Testis (tissue), 3 donors: ENCODE measurements around the gene MYEOV. TPM values are rescaled to one million over a fixed set of nuclear protein-coding genes. Genes with fewer than 3 reads are reported as not detected.

Source experiments
- DNase-seq: peaks from one replicate; pipeline ENCODE4 v3.0.0-alpha.2; 2019
- H3K27ac ChIP-seq, 2 donors: fragments of 200-600 bp; sonication (generic); one replicate each; pipeline ENCODE4 v1.5.1; 2019
- H3K27me3 ChIP-seq: fragments of 200-600 bp; sonication (generic); one replicate; pipeline ENCODE4 v1.5.1; 2019
- H3K36me3 ChIP-seq: fragments of 200-600 bp; sonication (generic); one replicate; pipeline ENCODE4 v1.5.1; 2017; ENCODE audit warnings: low read depth; ENCODE audit errors: missing control alignments
- H3K4me1 ChIP-seq: fragments of 200-600 bp; sonication (generic); one replicate; pipeline ENCODE4 v1.5.1; 2019
- H3K4me3 ChIP-seq, 2 donors: fragments of 200-600 bp; sonication (generic); one replicate each; pipeline ENCODE4 v1.5.1; 2017 to 2019
- H3K9me3 ChIP-seq: fragments of 200-600 bp; sonication (generic); one replicate; pipeline ENCODE4 v1.5.1; 2017
- POLR2A ChIP-seq: fragments of 450-650 bp; IDR thresholded peaks from one replicate; pipeline ENCODE4 v1.6.1; 2017; ENCODE audit warnings: antibody characterized with exemption, mild to moderate bottlenecking, moderate library complexity
- WGBS, 2 donors: methylation state at CpG; one replicate each; pipeline ENCODE4 v1.1.5; 2018; 5-methylcytosine and 5-hydroxymethylcytosine counted together
- intact Hi-C: fragments of 100-400 bp; cut with DNase I; formaldehyde crosslinking; loops from one replicate; pipeline ENCODE4 v1.15.1; 2023; ENCODE audit warnings: low total_unique reads
- polyA plus RNA-seq: library from polyadenylated mRNA; stranded (reverse); fragments of 350-450 nt; fragmentation: Illumina TruSeq; extraction: RNeasy Lipid Tissue Mini Kit (QIAGEN cat#74804); gene quantifications from one replicate; pipeline ENCODE4 v1.2.3, GENCODE V29; 2014; ENCODE audit warnings: low read depth, low replicate concordance; ENCODE audit not compliant: insufficient read depth
- total RNA-seq, 2 donors: library from RNA; depleted of rRNA; stranded (reverse); fragments of >200 nt; gene quantifications; one replicate each; pipeline ENCODE4 v1.2.3, GENCODE V29; 2016
- TF ChIP-seq, protein P1 (sequence below), 3 experiments: fragments of 450-650 bp in 2 of 3; fragments of 200-600 bp in 1 of 3; sonication (generic) in 1 of 3; IDR thresholded peaks; one replicate each; pipeline ENCODE4 v1.5.1; 2016 to 2019; ENCODE audit warnings: antibody characterized with exemption in 3 of 3, mild to moderate bottlenecking in 2 of 3, moderate library complexity in 1 of 3

The MYEOV gene
- total and polyA plus RNA-seq, 3 donors from 2014 or later = 0.43 to 1.1 (median 1.1) TPM

DNA sequence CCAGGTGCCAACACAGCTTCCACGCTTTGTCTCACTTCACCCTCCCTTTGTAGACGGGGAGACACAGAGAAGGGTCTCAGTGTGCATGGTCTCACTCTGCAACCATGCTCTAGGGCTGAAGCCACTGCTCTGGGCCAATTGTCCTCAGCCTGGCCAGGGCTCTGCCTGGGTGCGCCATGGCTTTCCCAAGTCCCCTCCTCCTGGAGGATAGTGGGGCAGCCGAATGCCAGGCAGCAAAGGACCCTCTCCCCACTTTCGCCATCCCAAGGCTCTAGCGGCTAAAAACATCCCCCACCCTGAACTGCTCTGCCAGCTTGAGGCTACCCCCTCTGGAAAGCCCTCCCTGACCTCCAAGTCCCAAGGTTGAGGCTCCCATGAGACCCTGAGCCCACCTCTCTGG lies 20.4 kb upstream of the MYEOV start:
- 94 to 96% methylated on average over 4 to 6 of the region's 6 CpGs for WGBS, 2 donors
- DNase-seq = no peak
- no peak for TF ChIP-seq POLR2A
- TF ChIP-seq, protein P1, sequence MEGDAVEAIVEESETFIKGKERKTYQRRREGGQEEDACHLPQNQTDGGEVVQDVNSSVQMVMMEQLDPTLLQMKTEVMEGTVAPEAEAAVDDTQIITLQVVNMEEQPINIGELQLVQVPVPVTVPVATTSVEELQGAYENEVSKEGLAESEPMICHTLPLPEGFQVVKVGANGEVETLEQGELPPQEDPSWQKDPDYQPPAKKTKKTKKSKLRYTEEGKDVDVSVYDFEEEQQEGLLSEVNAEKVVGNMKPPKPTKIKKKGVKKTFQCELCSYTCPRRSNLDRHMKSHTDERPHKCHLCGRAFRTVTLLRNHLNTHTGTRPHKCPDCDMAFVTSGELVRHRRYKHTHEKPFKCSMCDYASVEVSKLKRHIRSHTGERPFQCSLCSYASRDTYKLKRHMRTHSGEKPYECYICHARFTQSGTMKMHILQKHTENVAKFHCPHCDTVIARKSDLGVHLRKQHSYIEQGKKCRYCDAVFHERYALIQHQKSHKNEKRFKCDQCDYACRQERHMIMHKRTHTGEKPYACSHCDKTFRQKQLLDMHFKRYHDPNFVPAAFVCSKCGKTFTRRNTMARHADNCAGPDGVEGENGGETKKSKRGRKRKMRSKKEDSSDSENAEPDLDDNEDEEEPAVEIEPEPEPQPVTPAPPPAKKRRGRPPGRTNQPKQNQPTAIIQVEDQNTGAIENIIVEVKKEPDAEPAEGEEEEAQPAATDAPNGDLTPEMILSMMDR (IDR thresholded peaks at IDR 0.05) = no peak
- H3K4me3 ChIP-seq = no peak overlapping the region
- peaks cover 9% of the 10 kb centered on the region for H3K4me1 ChIP-seq
- intact Hi-C loops = no loop called here
- no peaks in the 10 kb centered on the region for H3K27me3 ChIP-seq
- H3K36me3 ChIP-seq = no peaks in the 10 kb centered on the region
- H3K27ac ChIP-seq = no peak overlapping the region
- H3K9me3 ChIP-seq = no peaks in the 10 kb centered on the region

- H3K4me1 ChIP-seq = peaks cover 9% of the 10 kb centered on the region
- H3K36me3 ChIP-seq = no peaks in the 10 kb centered on the region
- no peaks in the 10 kb centered on the region for H3K9me3 ChIP-seq
- 64 to 75% methylated on average over 8 of the region's 8 CpGs for WGBS, 2 donors
- TF ChIP-seq POLR2A = no peak
- TF ChIP-seq, protein P1 (IDR thresholded peaks at IDR 0.05) = no peak
- H3K4me3 ChIP-seq = no peak overlapping the region
- no peaks in the 10 kb centered on the region for H3K27me3 ChIP-seq
- intact Hi-C loops = no loop called here
- H3K27ac ChIP-seq = no peak overlapping the region
- no peak for DNase-seq
These were observed 19.4 kb upstream of the MYEOV start for GRCh38 chr11:69274531-69275016.

DNA sequence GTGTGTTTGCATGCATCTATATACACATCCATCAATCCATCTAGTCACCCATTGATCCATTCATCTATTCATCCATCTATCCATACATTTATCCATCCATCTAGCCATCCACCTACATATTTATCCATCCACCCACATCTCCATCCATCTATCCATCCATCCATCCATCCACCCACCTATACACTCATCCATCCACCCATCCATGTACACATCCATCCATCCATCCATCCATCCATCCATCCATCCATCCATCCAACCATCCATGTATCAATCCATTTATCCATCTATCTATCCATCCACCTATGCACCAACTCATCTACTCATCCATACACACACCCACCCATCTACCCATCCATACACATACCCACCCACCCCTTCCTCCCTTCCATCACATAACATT lies 18.8 kb upstream of the MYEOV start:
- H3K9me3 ChIP-seq = no peaks in the 10 kb centered on the region
- H3K27ac ChIP-seq = no peak overlapping the region
- TF ChIP-seq, protein P1 (IDR thresholded peaks at IDR 0.05) = no peak
- TF ChIP-seq POLR2A = no peak
- no peak overlapping the region for H3K4me3 ChIP-seq
- peaks cover 9% of the 10 kb centered on the region for H3K4me1 ChIP-seq
- H3K36me3 ChIP-seq = no peaks in the 10 kb centered on the region
- intact Hi-C loops = no loop called here
- DNase-seq = no peak
- no peaks in the 10 kb centered on the region for H3K27me3 ChIP-seq

GRCh38 chr11:69276165-69276564 lies 17.8 kb upstream of the MYEOV start:
- Histone ChIP-seq H3K4me3 (no peak overlapping the region), H3K27me3 (no peaks in the 10 kb centered on the region), H3K9me3 (no peaks in the 10 kb centered on the region), H3K4me1 (peaks cover 12% of the 10 kb centered on the region), H3K27ac (no peak overlapping the region), H3K36me3 (no peaks in the 10 kb centered on the region)
- WGBS, 2 donors = 98 to 100% methylated on average over 3 of the region's 3 CpGs
- TF ChIP-seq, protein P1 (IDR thresholded peaks at IDR 0.05) = no peak
- no peak for DNase-seq
- intact Hi-C loops = no loop called here

GRCh38 chr11:69277074-69277809 lies 16.7 kb upstream of the MYEOV start:
- intact Hi-C loops = no loop called here
- H3K4me1 ChIP-seq = peaks cover 12% of the 10 kb centered on the region
- H3K27ac ChIP-seq = no peak overlapping the region
- DNase-seq = no peak
- H3K4me3 ChIP-seq = no peak overlapping the region
- no peaks in the 10 kb centered on the region for H3K36me3 ChIP-seq
- TF ChIP-seq, protein P1 (IDR thresholded peaks at IDR 0.05) = no peak
- TF ChIP-seq POLR2A = no peak
- WGBS, 2 donors = 45 to 59% methylated on average over 10 to 12 of the region's 12 CpGs
- no peaks in the 10 kb centered on the region for H3K27me3 ChIP-seq
- no peaks in the 10 kb centered on the region for H3K9me3 ChIP-seq
